GM18870 (cell line): ENCODE data around the gene STARD13.

Experiments
- ATAC-seq: cut with Tn5 transposase; IDR thresholded peaks from one replicate; pipeline ENCODE4 v1.9.1; 2021; ENCODE audit warnings: moderate library complexity; ENCODE audit not compliant: unreplicated experiment

Gene STARD13

GRCh38 chr13:33204130-33204927, 81.2 kb downstream of the STARD13 start:
- peak; percentile 34 for ATAC-seq

GRCh38 chr13:33202644-33203169, 82.8 kb downstream of the STARD13 start:
- ATAC-seq: no peak

GRCh38 chr13:33201659-33202058, 83.9 kb downstream of the STARD13 start:
- ATAC-seq: no peak

GRCh38 chr13:33199289-33199850, 86.2 kb downstream of the STARD13 start:
- ATAC-seq: no peak

- ATAC-seq: no peak
Measured at GRCh38 chr13:33197541-33197971, 88.0 kb downstream of the STARD13 start.

GRCh38 chr13:33196767-33197166, 88.8 kb downstream of the STARD13 start:
- no peak for ATAC-seq

GRCh38 chr13:33195693-33196464, 89.7 kb downstream of the STARD13 start:
- ATAC-seq: no peak

GRCh38 chr13:33194820-33195692, 90.5 kb downstream of the STARD13 start:
- peak; percentile 92 for ATAC-seq

GRCh38 chr13:33193428-33193974, 92.1 kb downstream of the STARD13 start:
- ATAC-seq: no peak

- ATAC-seq: no peak
Measured at GRCh38 chr13:33191425-33192210, 93.9 kb downstream of the STARD13 start.

GRCh38 chr13:33189470-33189869, 96.1 kb downstream of the STARD13 start:
- ATAC-seq: no peak

GRCh38 chr13:33188093-33188882, 97.3 kb downstream of the STARD13 start:
- peak; percentile 77 for ATAC-seq

GRCh38 chr13:33186861-33187291, 98.7 kb downstream of the STARD13 start:
- no peak for ATAC-seq

GRCh38 chr13:33185853-33186252, 99.7 kb downstream of the STARD13 start:
- ATAC-seq: no peak

- ATAC-seq: no peak
Measured at GRCh38 chr13:33184530-33184929, 101.0 kb downstream of the STARD13 start.

GRCh38 chr13:33184112-33184490, 101.5 kb downstream of the STARD13 start:
- ATAC-seq: no peak

- ATAC-seq: no peak
Measured at GRCh38 chr13:33183431-33184111, 102.0 kb downstream of the STARD13 start.

GRCh38 chr13:33182729-33183128, 102.8 kb downstream of the STARD13 start:
- ATAC-seq: no peak
